ENCODE results near the gene HS3ST4.
"Not testable (repeated sequence)": the region's sequence is repeated elsewhere in the genome, so short reads cannot be mapped to it uniquely, and the experiment has no call there.

HS3ST4 gene

DNA sequence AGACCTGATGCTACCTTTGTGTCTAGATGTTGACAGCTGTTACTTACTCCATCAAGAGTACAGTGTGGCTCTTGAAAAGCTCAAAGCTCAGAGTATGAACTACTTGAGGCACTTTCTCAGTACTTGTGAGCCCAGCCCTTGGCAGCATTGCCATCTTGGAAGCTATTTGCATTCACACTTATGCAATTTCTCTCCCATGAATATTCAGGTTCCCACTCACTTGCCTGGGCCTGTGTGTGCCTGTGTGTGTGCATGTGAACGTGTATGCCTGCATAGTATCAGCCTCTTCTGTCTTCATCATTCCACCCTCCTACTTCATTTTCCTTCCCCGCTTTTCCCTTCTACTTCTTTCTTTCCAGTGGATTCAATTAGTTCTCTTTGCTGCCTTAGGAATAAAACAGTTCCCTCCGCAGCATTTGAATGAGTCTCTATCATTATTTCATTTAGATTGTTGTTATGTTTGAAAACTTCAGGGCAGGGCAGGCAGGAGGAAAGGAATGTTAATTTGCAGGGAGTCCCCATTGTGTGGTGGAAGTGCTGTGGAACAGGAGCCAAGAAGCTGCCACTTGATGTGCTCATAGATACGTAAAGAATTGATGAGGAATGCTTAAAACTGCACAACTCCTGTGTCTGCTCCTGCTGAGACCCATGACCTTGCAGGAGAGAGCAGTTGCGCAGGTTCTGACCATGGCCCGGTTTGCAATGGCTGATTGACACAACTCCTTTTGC lies 58.9 kb downstream of the HS3ST4 start:
- Histone ChIP-seq H3K27me3 (ENCODE audit: insufficient read depth, low read length) (no peaks in the 10 kb centered on the region), H3K36me3 (ENCODE audit: insufficient read depth, low read length) (no peaks in the 10 kb centered on the region), H3K4me3 (ENCODE audit: low read length) (no peak overlapping the region), H3K9me3 (ENCODE audit: low read length) (no peaks in the 10 kb centered on the region), H2AFZ (ENCODE audit: low read depth, low read length) (no peak overlapping the region), H3K4me1 (ENCODE audit: insufficient read depth, low read length) (no peaks in the 10 kb centered on the region)

DNA sequence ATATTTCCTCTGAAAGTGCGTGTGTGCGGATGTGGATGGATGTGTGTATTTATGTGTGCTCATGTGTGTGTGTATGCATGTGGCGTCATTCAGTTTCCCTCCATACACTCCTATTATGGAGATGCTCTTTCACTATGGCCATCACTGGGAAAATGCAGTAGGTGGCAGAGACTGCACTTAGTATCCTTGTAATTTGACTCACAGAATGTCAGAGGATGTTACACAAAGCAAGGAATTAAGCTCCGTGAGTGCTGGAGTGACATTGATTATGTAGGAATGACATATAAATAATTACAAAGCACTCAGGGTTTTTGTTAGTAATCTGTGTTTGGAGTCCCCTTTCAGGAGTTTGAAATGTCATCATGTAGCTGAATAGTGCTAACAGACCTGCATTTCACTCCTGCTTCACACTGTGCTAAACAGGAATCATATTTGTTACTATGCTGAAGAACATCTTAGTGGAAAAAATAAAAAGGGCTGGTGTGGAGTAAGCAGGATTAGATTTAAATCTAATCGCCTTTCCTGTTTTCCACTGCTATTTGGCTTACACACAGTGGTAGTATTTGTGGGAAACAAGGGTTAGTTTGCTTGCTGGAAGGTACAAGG lies 59.6 kb downstream of the HS3ST4 start:
- no peak overlapping the region for H2AFZ ChIP-seq (ENCODE audit: low read depth, low read length)
- H3K4me1 ChIP-seq (ENCODE audit: insufficient read depth, low read length) = no peaks in the 10 kb centered on the region
- no peaks in the 10 kb centered on the region for H3K9me3 ChIP-seq (ENCODE audit: low read length)
- no peaks in the 10 kb centered on the region for H3K27me3 ChIP-seq (ENCODE audit: insufficient read depth, low read length)
- no peaks in the 10 kb centered on the region for H3K36me3 ChIP-seq (ENCODE audit: insufficient read depth, low read length)
- H3K4me3 ChIP-seq (ENCODE audit: low read length) = no peak overlapping the region

DNA sequence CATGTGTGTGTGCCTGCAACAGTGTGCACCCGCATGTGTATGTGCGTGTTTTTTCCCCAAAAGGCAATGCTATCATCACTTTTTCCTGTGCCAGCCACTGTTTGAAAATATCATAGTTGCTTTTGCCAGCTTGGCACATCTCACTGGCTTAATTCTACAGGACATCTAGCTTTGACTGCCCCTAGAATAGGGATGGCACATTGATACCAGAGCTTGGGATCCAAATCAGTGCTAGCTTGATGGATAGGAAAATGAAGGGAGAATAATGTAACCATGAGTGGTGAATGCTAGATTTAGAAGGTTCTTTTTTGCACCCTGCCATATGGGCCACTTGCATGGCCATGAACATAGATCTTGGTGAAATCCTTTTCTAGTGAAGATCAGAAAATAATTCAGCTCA lies 72.7 kb downstream of the HS3ST4 start:
- Histone ChIP-seq H3K36me3 (ENCODE audit: insufficient read depth, low read length) (no peaks in the 10 kb centered on the region), H3K9me3 (ENCODE audit: low read length) (no peaks in the 10 kb centered on the region), H3K4me3 (ENCODE audit: low read length) (no peak overlapping the region), H2AFZ (ENCODE audit: low read depth, low read length) (no peak overlapping the region), H3K27me3 (ENCODE audit: insufficient read depth, low read length) (no peaks in the 10 kb centered on the region), H3K4me1 (ENCODE audit: insufficient read depth, low read length) (no peaks in the 10 kb centered on the region)

DNA sequence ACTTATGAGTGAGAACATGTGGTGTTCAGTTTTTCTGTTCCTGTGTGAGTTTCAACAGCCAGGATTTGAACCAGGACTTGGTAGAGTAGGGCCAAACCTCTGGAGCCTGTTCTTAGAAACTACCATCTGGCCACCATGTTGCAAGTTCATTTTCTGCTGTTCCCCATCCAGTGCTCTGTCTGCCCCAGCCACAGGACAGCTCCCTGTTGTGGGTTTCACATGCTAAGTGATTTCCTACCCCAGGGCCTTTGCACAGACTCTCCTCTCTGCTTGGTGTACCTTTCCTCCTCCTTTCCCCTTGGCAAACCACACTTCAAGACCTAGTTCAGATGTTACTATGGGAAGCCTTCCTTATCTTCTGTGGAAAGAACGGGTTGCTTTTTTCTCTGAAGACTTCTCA lies 79.5 kb downstream of the HS3ST4 start:
- H3K27me3 ChIP-seq (ENCODE audit: insufficient read depth, low read length) = no peaks in the 10 kb centered on the region
- H3K4me1 ChIP-seq (ENCODE audit: insufficient read depth, low read length) = no peaks in the 10 kb centered on the region
- H2AFZ ChIP-seq (ENCODE audit: low read depth, low read length) = no peak overlapping the region
- H3K9me3 ChIP-seq (ENCODE audit: low read length) = no peaks in the 10 kb centered on the region
- H3K4me3 ChIP-seq (ENCODE audit: low read length) = no peak overlapping the region
- no peaks in the 10 kb centered on the region for H3K36me3 ChIP-seq (ENCODE audit: insufficient read depth, low read length)

DNA sequence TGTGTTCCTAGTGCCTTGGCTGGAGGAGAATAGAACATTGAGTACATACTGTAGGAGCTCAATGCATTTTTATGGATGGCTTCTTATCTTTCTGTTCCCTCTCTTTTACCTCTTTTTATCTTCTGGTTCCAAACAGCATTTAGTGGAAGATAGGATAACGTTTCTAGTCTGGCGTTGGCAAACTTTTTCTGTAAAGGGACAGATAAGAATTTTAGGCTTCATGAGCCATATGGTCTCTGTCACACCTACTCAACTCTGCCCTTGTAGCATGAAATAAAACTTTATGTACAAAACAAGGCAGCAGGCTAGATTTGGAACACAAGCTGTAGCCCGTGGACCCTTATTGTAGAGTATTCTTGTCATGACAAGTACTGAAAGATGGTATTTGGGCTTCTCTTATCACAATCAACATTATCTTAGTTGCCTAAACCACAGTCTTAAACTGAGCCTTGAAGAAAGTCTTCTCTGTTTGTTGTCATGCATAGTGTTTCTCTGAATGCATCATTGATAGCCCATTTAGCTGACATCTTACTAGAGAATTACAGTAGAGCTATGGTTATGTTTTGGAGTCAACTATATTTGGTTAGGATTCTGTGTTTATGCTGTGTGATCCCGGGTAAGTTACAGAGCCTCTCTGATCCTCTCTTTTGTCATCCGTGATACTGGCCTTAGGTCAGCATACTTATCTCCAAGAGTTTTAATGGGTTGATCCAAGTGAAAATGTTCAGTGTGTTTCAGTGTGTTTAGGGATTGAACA lies 80.2 kb downstream of the HS3ST4 start:
- Histone ChIP-seq H2AFZ (ENCODE audit: low read depth, low read length) (no peak overlapping the region), H3K4me1 (ENCODE audit: insufficient read depth, low read length) (no peaks in the 10 kb centered on the region), H3K4me3 (ENCODE audit: low read length) (no peak overlapping the region), H3K27me3 (ENCODE audit: insufficient read depth, low read length) (no peaks in the 10 kb centered on the region), H3K36me3 (ENCODE audit: insufficient read depth, low read length) (no peaks in the 10 kb centered on the region), H3K9me3 (ENCODE audit: low read length) (no peaks in the 10 kb centered on the region)

DNA sequence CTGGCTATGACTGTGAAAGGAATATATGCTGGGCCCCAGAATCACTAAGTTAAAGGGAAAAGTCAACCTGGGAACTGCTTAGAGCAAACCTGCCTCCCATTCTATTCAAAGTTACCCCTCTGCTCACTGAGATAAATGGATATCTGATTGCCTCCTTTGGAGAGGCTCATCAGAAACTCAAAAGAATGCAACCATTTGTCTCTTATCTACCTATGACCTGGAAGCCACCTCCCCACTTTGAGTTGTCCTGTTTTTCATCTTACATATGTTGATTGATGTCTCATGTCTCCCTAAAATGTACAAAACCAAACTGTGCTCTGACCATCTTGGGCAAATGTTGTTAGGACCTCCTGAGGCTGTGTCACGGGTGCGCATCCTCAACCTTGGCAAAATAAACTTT lies 84.5 kb downstream of the HS3ST4 start:
- not testable (repeated sequence) for H3K36me3 ChIP-seq (ENCODE audit: insufficient read depth, low read length); H3K9me3 ChIP-seq (ENCODE audit: low read length); H2AFZ ChIP-seq (ENCODE audit: low read depth, low read length); H3K4me1 ChIP-seq (ENCODE audit: insufficient read depth, low read length); H3K4me3 ChIP-seq (ENCODE audit: low read length); H3K27me3 ChIP-seq (ENCODE audit: insufficient read depth, low read length)

DNA sequence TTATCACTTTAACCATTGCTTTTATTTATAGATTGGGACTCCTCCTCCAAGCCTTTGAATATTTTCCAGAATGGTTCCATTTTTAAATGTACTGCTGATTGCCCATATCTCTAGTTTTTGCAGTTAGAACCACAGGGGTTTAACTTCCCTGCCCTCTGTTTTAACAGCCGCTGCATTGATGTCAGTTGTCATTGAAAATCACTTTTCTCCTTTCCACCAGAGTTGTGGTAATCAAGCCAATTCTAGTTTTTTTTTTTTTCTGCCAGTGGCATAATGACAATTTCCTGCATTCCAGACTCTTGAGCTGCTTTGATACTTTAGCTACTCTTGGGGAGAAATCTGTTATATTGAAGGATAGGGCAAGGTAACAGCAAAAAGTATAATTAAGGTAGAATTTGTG lies 91.5 kb downstream of the HS3ST4 start:
- no peaks in the 10 kb centered on the region for H3K9me3 ChIP-seq (ENCODE audit: low read length)
- H3K4me1 ChIP-seq (ENCODE audit: insufficient read depth, low read length) = no peaks in the 10 kb centered on the region
- no peak overlapping the region for H3K4me3 ChIP-seq (ENCODE audit: low read length)
- no peaks in the 10 kb centered on the region for H3K36me3 ChIP-seq (ENCODE audit: insufficient read depth, low read length)
- no peak overlapping the region for H2AFZ ChIP-seq (ENCODE audit: low read depth, low read length)
- H3K27me3 ChIP-seq (ENCODE audit: insufficient read depth, low read length) = no peaks in the 10 kb centered on the region

DNA sequence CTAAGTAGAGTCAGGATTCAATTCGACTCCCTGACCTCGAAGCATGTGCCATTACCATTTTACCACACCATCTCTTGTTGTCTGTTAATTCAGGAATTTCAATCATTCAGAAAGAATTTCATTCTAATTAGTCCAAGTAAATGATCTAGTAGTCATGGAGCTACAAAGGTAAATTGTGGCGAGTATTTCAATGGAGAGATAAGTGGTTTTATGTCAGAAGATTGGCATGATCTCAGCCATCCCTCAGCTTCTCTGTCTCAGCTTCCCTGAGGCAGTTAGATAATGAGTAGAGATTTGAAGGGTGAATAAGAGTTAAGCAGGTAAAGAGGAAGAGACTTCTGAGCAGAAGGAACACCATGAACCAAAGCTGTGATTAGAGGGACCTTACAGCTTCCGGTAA lies 93.6 kb downstream of the HS3ST4 start:
- H3K27me3 ChIP-seq (ENCODE audit: insufficient read depth, low read length) = no peaks in the 10 kb centered on the region
- H2AFZ ChIP-seq (ENCODE audit: low read depth, low read length) = no peak overlapping the region
- H3K9me3 ChIP-seq (ENCODE audit: low read length) = no peaks in the 10 kb centered on the region
- no peaks in the 10 kb centered on the region for H3K4me1 ChIP-seq (ENCODE audit: insufficient read depth, low read length)
- no peak overlapping the region for H3K4me3 ChIP-seq (ENCODE audit: low read length)
- H3K36me3 ChIP-seq (ENCODE audit: insufficient read depth, low read length) = no peaks in the 10 kb centered on the region

DNA sequence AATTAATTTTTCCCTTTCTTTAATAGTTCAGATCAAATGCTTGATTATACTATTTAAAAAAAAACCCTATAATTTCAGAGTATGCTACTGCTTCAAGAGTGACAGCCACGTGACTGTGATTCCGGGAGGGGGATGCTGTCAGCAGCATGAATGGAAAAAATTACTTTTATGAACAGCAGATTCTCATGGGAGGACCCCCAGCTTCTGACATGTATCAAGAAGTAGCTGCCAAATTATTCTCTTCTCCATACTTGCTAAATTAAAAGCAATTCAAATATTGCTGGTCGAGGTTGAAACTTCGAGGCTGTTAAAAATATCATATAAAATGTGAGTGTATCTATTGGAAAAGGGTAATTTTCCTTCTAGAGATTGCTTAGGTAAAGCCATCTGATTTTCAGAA lies 95.0 kb downstream of the HS3ST4 start:
- H3K4me1 ChIP-seq (ENCODE audit: insufficient read depth, low read length) = no peaks in the 10 kb centered on the region
- H3K4me3 ChIP-seq (ENCODE audit: low read length) = no peak overlapping the region
- no peak overlapping the region for H2AFZ ChIP-seq (ENCODE audit: low read depth, low read length)
- H3K9me3 ChIP-seq (ENCODE audit: low read length) = no peaks in the 10 kb centered on the region
- no peaks in the 10 kb centered on the region for H3K27me3 ChIP-seq (ENCODE audit: insufficient read depth, low read length)
- H3K36me3 ChIP-seq (ENCODE audit: insufficient read depth, low read length) = no peaks in the 10 kb centered on the region

DNA sequence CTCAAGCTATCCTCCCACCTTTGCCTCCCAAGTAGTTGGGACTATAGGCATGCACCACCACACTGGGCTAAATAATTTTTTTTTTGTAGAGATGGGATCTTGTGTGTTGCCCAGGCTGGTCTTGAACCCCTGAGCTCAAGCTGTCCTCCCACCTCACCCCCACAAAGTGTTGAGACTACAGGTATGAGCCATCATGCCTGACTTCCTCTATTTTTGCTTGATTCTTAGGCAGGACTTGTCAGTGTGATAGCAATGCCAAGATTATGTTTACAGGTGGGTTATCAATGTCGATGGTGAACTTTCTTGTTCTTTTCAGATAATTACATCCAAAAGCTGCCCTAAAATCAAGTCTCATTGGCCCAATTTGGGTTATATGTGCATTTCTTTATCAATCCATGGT lies 96.9 kb downstream of the HS3ST4 start:
- Histone ChIP-seq H3K36me3 (ENCODE audit: insufficient read depth, low read length) (no peaks in the 10 kb centered on the region), H3K9me3 (ENCODE audit: low read length) (no peaks in the 10 kb centered on the region), H3K4me3 (ENCODE audit: low read length) (no peak overlapping the region), H3K27me3 (ENCODE audit: insufficient read depth, low read length) (no peaks in the 10 kb centered on the region), H2AFZ (ENCODE audit: low read depth, low read length) (no peak overlapping the region), H3K4me1 (ENCODE audit: insufficient read depth, low read length) (no peaks in the 10 kb centered on the region)

DNA sequence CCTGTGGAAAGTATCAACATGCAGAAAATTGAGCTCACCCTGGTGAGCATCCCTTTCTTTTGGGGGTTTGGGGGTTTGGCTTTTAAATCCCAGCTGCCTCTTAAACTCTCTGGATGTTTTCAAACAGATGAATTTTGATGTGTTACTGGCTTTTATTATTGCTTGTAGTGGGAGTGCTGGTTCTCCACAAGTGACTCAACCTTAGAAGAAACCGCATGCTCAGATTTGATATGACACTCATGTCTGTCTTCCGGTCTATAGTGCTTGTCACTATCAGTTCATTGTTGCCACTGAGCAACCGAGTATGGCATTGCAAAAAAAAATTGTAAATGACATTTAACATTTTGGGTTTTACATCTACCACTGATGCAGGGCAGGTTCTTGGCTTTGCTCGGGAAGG lies 104.5 kb downstream of the HS3ST4 start:
- no peaks in the 10 kb centered on the region for H3K27me3 ChIP-seq (ENCODE audit: insufficient read depth, low read length)
- no peaks in the 10 kb centered on the region for H3K4me1 ChIP-seq (ENCODE audit: insufficient read depth, low read length)
- H3K36me3 ChIP-seq (ENCODE audit: insufficient read depth, low read length) = no peaks in the 10 kb centered on the region
- H2AFZ ChIP-seq (ENCODE audit: low read depth, low read length) = no peak overlapping the region
- H3K4me3 ChIP-seq (ENCODE audit: low read length) = no peak overlapping the region
- no peaks in the 10 kb centered on the region for H3K9me3 ChIP-seq (ENCODE audit: low read length)

DNA sequence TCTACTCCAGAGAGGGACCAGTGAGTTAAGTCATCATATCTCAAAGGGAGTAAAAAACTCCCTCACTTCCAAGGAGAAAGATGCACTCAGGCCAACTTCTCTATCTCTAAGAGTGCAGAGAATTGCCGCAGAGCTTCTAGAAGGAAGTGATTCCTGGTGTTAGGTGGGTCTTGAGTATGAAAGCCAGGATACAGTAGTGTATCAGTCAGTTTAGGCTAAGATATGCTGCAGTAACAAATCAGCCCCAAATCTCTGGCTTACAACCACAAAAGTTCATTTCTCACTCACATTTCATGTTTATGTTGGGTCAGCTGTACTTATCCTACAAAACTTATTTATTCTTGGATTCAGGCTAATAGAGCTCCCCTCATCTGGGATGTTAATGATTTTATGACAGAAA lies 106.3 kb downstream of the HS3ST4 start:
- no peaks in the 10 kb centered on the region for H3K27me3 ChIP-seq (ENCODE audit: insufficient read depth, low read length)
- H3K9me3 ChIP-seq (ENCODE audit: low read length) = no peaks in the 10 kb centered on the region
- no peak overlapping the region for H3K4me3 ChIP-seq (ENCODE audit: low read length)
- no peaks in the 10 kb centered on the region for H3K4me1 ChIP-seq (ENCODE audit: insufficient read depth, low read length)
- no peak overlapping the region for H2AFZ ChIP-seq (ENCODE audit: low read depth, low read length)
- no peaks in the 10 kb centered on the region for H3K36me3 ChIP-seq (ENCODE audit: insufficient read depth, low read length)

DNA sequence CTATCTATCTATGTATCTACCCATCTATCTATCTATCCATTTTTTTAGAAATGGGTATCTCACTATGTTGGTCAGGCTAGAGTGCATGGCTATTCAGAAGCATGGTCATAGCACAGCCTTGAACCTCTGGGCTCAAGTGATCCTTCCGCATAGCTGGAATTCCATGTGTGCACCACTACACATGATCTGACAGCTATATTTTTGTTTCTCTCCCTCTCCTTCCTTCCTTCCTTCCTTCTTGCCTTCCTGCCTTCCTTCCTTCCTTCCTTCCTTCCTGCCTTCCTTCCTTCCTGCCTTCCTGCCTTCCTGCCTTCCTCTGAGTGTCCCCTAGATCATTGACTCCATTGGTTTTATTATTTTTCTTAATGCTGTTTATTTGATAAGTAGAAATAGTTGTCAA lies 108.1 kb downstream of the HS3ST4 start:
- Histone ChIP-seq H3K36me3 (ENCODE audit: insufficient read depth, low read length) (no peaks in the 10 kb centered on the region), H3K27me3 (ENCODE audit: insufficient read depth, low read length) (no peaks in the 10 kb centered on the region), H3K9me3 (ENCODE audit: low read length) (no peaks in the 10 kb centered on the region), H2AFZ (ENCODE audit: low read depth, low read length) (no peak overlapping the region), H3K4me3 (ENCODE audit: low read length) (no peak overlapping the region), H3K4me1 (ENCODE audit: insufficient read depth, low read length) (no peaks in the 10 kb centered on the region)

Data from neuron (in vitro differentiated cells).